Heart left ventricle (tissue), 16 donors: ENCODE measurements around the gene ZBTB7B. TPM values are rescaled to one million over a fixed set of nuclear protein-coding genes. Genes with fewer than 3 reads are reported as not detected.

Source experiments
- ATAC-seq, 4 donors: fragments of 200-7000 bp; cut with Tn5 transposase; one replicate each; pipeline ENCODE4 v1.9.1; 2020 to 2022; ENCODE audit warnings: moderate library complexity in 4 of 4, mild to moderate bottlenecking in 3 of 4, moderate number of reproducible peaks in 1 of 4
- DNase-seq, 5 donors: peaks; one replicate each; pipeline ENCODE4 v3.0.0-alpha.2; 2020
- H3K27ac ChIP-seq, 12 donors: fragments of 200-600 bp; sonication (generic) in 4 of 12; one replicate each; pipeline versions ENCODE4 v1.5.0 to v1.8.0; 2016 to 2022; ENCODE audit warnings: mild to moderate bottlenecking in 2 of 12
- H3K27me3 ChIP-seq, 9 donors: fragments of 200-600 bp; sonication (generic) in 2 of 9; one replicate each; pipeline versions ENCODE4 v1.5.1 to v1.8.0; 2016 to 2022; ENCODE audit warnings: mild to moderate bottlenecking in 3 of 9
- H3K36me3 ChIP-seq, 9 donors: fragments of 200-600 bp; sonication (generic) in 2 of 9; one replicate each; pipeline versions ENCODE4 v1.5.0 to v1.8.0; 2018 to 2022; ENCODE audit warnings: mild to moderate bottlenecking in 2 of 9
- H3K4me1 ChIP-seq, 12 donors: fragments of 200-600 bp; sonication (generic) in 4 of 12; one replicate each; pipeline versions ENCODE4 v1.5.0 to v1.8.0; 2016 to 2022; ENCODE audit warnings: mild to moderate bottlenecking in 3 of 12
- H3K4me3 ChIP-seq, 12 donors: fragments of 200-600 bp; sonication (generic) in 4 of 12; one replicate each; pipeline versions ENCODE4 v1.5.0 to v1.8.0; 2017 to 2022; ENCODE audit warnings: mild to moderate bottlenecking in 9 of 12, moderate library complexity in 4 of 12
- H3K9me3 ChIP-seq, 12 donors: fragments of 200-600 bp; sonication (generic) in 4 of 12; one replicate each; pipeline versions ENCODE4 v1.5.0 to v1.8.0; 2016 to 2022; ENCODE audit warnings: mild to moderate bottlenecking in 1 of 12
- CTCF ChIP-seq, 12 donors: fragments of 200-600 bp; sonication (generic) in 4 of 12; IDR thresholded peaks; one replicate each; pipeline versions ENCODE4 v1.5.0 to v1.8.0; 2018 to 2022; ENCODE audit warnings: antibody characterized with exemption in 12 of 12, mild to moderate bottlenecking in 5 of 12
- POLR2A ChIP-seq, 2 donors: fragments of 450-650 bp; IDR thresholded peaks; one replicate each; pipeline ENCODE4 v1.6.1; 2017; ENCODE audit warnings: antibody characterized with exemption in 2 of 2, mild to moderate bottlenecking in 2 of 2, moderate library complexity in 2 of 2
- WGBS, 4 donors: extraction: QIAGEN DNeasy Blood & Tissue Kit in 2 of 4; methylation state at CpG; one replicate each; pipeline versions ENCODE4 v1.1.5 to v1.1.7; 2013 to 2018; 5-methylcytosine and 5-hydroxymethylcytosine counted together
- intact Hi-C, 10 donors: fragments of 100-400 bp; cut with DNase I; formaldehyde crosslinking; loops; one replicate each; pipeline versions ENCODE4 v1.11.1 to v1.14.2; 2022
- polyA plus RNA-seq, 2 donors: library from polyadenylated mRNA; stranded (reverse); fragments of 200-250 nt; gene quantifications; one replicate each; pipeline ENCODE4 v1.2.3, GENCODE V29; 2013
- total RNA-seq, 9 donors: library from RNA; depleted of rRNA in 2 of 9; stranded (reverse); fragments of >200 nt in 2 of 9; fragmentation: NEBNext Ultra II Directional in 3 of 9; extraction: Animal tissue kit (Norgen Biotek cat#: 25700) in 3 of 9; gene quantifications; one replicate each; pipeline versions ENCODE4 v1.1.0 to v1.2.4, GENCODE V29; 2016 to 2023
- donor health status: ischemic (EF 13 %, LVEDD 7.1; RV severe dilation, severe dysfunction).
- donor health status: healthy with polysubstance abuse.
- donor health status: DM: no; HTN: yes; CAD: no.
- donor health status: DM: no; HTN: no; CAD: no.
- donor health status: ischemic (EF 25% LVEDD 6.9; RV normal size, moderate dysfunction).
- donor health status: ischemic (EF 25% LVEDD 5.7; RV mildly dilated, moderate dysfunction).
- donor health status: healthy.
- donor health status: DM: yes; HTN: yes; CAD: no.
- donor health status: ischemic (EF 35%, LVEDD 5.7; RV mildly dilated, moderate dysfunction).
- donor health status: nonischemic (EF 11% LVEDD 7.7; RV severe dilation, severe dysfunction).
- donor health status: DM: yes; HTN: yes; CAD: no.
- donor health status: PGD.
- donor health status: ischemic (EF 29% LVEDD 5.4; RV normal size, mild dysfunction).
- donor health status: nonischemic (EF 23%, LVEDD 6.1; RV moderate dilation, normal function).

ZBTB7B gene
- total and polyA plus RNA-seq, 11 donors, result 29.5 to 103 (median 46.6) TPM

- H3K4me1 ChIP-seq, result peaks cover 0 to 48% (median 23%) of the 10 kb centered on the region in 12 donors
- TF ChIP-seq POLR2A (IDR thresholded peaks at IDR 0.05) (peak in 1 of 2 donors; percentile 66), CTCF (IDR thresholded peaks at IDR 0.05) (no peak)
- no peaks in the 10 kb centered on the region for H3K9me3 ChIP-seq
- peak overlapping the region; percentile 54 to 99 (median 86) for H3K4me3 ChIP-seq
- peak overlapping the region; percentile 86 to 99 (median 94) for H3K27ac ChIP-seq
- H3K27me3 ChIP-seq, result no peaks in the 10 kb centered on the region
- intact Hi-C loops, result loop anchor here in 6 of 10 donors (2.0 to 10.0 kb wide), 6 partner anchors 34 to 97 kb away; partner anchors contain the start of genes ZBTB7B (in 4 of the 6), CKS1B (in 1 of the 6), PBXIP1 (in 1 of the 6) and PYGO2 (in 1 of the 6)
- DNase-seq (peak in 1 of 5 donors; percentile 68), ATAC-seq (peak in 3 of 4 donors; percentile 0 to 5 (median 1))
- 0 to 3% (median 1%) methylated on average over 8 to 31 of the region's 31 CpGs for WGBS, 4 donors
- peaks cover 0 to 31% (median 28%) of the 10 kb centered on the region in 9 donors for H3K36me3 ChIP-seq
These were observed 48.8 kb downstream of the ZBTB7B start for GRCh38 chr1:155051342-155051776.

- peaks cover 0 to 36% (median 34%) of the 10 kb centered on the region in 9 donors for H3K36me3 ChIP-seq
- TF ChIP-seq CTCF (IDR thresholded peaks at IDR 0.05), result no peak
- peak in 1 of 2 donors; percentile 20 for TF ChIP-seq POLR2A (IDR thresholded peaks at IDR 0.05)
- intact Hi-C loops, result loop anchor here in 6 of 10 donors (2.0 to 10.0 kb wide), 6 partner anchors 35 to 97 kb away; partner anchors contain the start of genes ZBTB7B (in 4 of the 6), CKS1B (in 1 of the 6), PBXIP1 (in 1 of the 6) and PYGO2 (in 1 of the 6)
- H3K9me3 ChIP-seq, result no peaks in the 10 kb centered on the region
- no peaks in the 10 kb centered on the region for H3K27me3 ChIP-seq
- ATAC-seq, result peak; percentile 50 to 78 (median 57)
- peak overlapping the region; percentile 86 to 99 (median 94) for H3K27ac ChIP-seq
- peaks cover 0 to 48% (median 23%) of the 10 kb centered on the region in 12 donors for H3K4me1 ChIP-seq
- DNase-seq, result peak; percentile 78 to 87 (median 81)
- H3K4me3 ChIP-seq, result peak overlapping the region; percentile 54 to 99 (median 86)
- WGBS, 4 donors, result 4 to 9% (median 6%) methylated on average over 23 to 27 of the region's 27 CpGs
These were observed 49.3 kb downstream of the ZBTB7B start for GRCh38 chr1:155051777-155052398.

- peak overlapping the region; percentile 19 to 99 (median 86) for H3K4me3 ChIP-seq
- intact Hi-C loops, result loop anchor here in 6 of 10 donors (5.0 to 10.0 kb wide), 5 partner anchors 35 to 98 kb away; partner anchors contain the start of genes ZBTB7B (in 4 of the 6), CKS1B (in 1 of the 6), PBXIP1 (in 1 of the 6) and PYGO2 (in 1 of the 6)
- TF ChIP-seq CTCF (IDR thresholded peaks at IDR 0.05), result peak in 3 of 12 donors; percentile 15 to 30 (median 20)
- no peak for TF ChIP-seq POLR2A (IDR thresholded peaks at IDR 0.05)
- H3K27ac ChIP-seq, result peak overlapping the region; percentile 86 to 99 (median 93)
- ATAC-seq, result peak; percentile 28 to 80 (median 54)
- H3K27me3 ChIP-seq, result no peaks in the 10 kb centered on the region
- no peaks in the 10 kb centered on the region for H3K9me3 ChIP-seq
- peaks cover 0 to 48% (median 23%) of the 10 kb centered on the region in 12 donors for H3K4me1 ChIP-seq
- peaks cover 0 to 45% (median 42%) of the 10 kb centered on the region in 9 donors for H3K36me3 ChIP-seq
- peak; percentile 74 to 85 (median 82) for DNase-seq
- WGBS, 4 donors, result 43 to 56% (median 53%) methylated on average over 12 of the region's 12 CpGs
These were observed 50.1 kb downstream of the ZBTB7B start for GRCh38 chr1:155052439-155053395.
